DND-41 (cell line): ENCODE results near the gene DDX56.
A peak's percentile ranks its signal among the peaks of the same experiment; 100 is the strongest.

Experiments
- ATAC-seq: fragments of 200-7000 bp; cut with Tn5 transposase; 3 replicates; pipeline ENCODE4 v1.9.1; 2021; ENCODE audit warnings: low read depth; ENCODE audit not compliant: insufficient read depth
- DNase-seq: peaks from one replicate; pipeline ENCODE4 v3.0.0-alpha.2; 2020
- H2AFZ ChIP-seq: 2 replicates; pipeline ENCODE4 v1.6.0; 2012; ENCODE audit warnings: low read depth, low read length
- H3K27ac ChIP-seq: 2 replicates; pipeline ENCODE4 v1.5.1; 2012; ENCODE audit warnings: low read length, inconsistent platforms
- H3K27me3 ChIP-seq: fragments of 200-600 bp; sonication (generic); 2 replicates; pipeline ENCODE4 v1.6.0; 2012; ENCODE audit warnings: low read length, mild to moderate bottlenecking, inconsistent platforms; ENCODE audit not compliant: insufficient read depth, poor library complexity
- H3K36me3 ChIP-seq: 2 replicates; pipeline ENCODE4 v1.5.1; 2012; ENCODE audit warnings: low read length, inconsistent platforms; ENCODE audit not compliant: insufficient read depth
- H3K4me1 ChIP-seq: 2 replicates; pipeline ENCODE4 v1.5.1; 2012; ENCODE audit warnings: mild to moderate bottlenecking, low read length; ENCODE audit not compliant: insufficient read depth
- H3K4me2 ChIP-seq: 2 replicates; pipeline ENCODE4 v1.6.0; 2012; ENCODE audit warnings: mild to moderate bottlenecking, moderate library complexity, low read length, inconsistent platforms; ENCODE audit not compliant: insufficient read depth
- H3K4me3 ChIP-seq, 2 experiments: fragments of 200-600 bp in 1 of 2; shearing (Covaris generic) in 1 of 2; 2 replicates each; pipeline ENCODE4 v1.5.1; 2012 to 2016; ENCODE audit warnings: inconsistent platforms in 2 of 2, low read length in 2 of 2, mild to moderate bottlenecking in 2 of 2, low read depth in 1 of 2, moderate library complexity in 1 of 2
- H3K79me2 ChIP-seq: 2 replicates; pipeline ENCODE4 v1.6.0; 2012; ENCODE audit warnings: low read length, inconsistent platforms; ENCODE audit not compliant: insufficient read depth
- H3K9ac ChIP-seq: 2 replicates; pipeline ENCODE4 v1.6.0; 2012; ENCODE audit warnings: low read depth, mild to moderate bottlenecking, inconsistent platforms, low read length, moderate library complexity
- H3K9me3 ChIP-seq: 2 replicates; pipeline ENCODE4 v1.5.1; 2012; ENCODE audit warnings: low read length, moderate library complexity, mild to moderate bottlenecking, inconsistent platforms; ENCODE audit not compliant: insufficient read depth, severe bottlenecking
- H4K20me1 ChIP-seq: 2 replicates; pipeline ENCODE4 v1.6.0; 2012; ENCODE audit warnings: low read length; ENCODE audit not compliant: insufficient read depth
- EZH2 ChIP-seq: IDR thresholded peaks from 3 replicates; pipeline ENCODE4 v1.6.1; 2012; ENCODE audit warnings: borderline replicate concordance, low read depth, mild to moderate bottlenecking, moderate library complexity, low read length, inconsistent platforms; ENCODE audit not compliant: severe bottlenecking
- TF ChIP-seq, protein P1 (sequence below): IDR thresholded peaks from 2 replicates; pipeline ENCODE4 v1.5.1; 2012; ENCODE audit warnings: borderline replicate concordance, low read length, moderate library complexity, mild to moderate bottlenecking; ENCODE audit not compliant: poor library complexity, severe bottlenecking; ENCODE audit errors: extremely low read depth

DDX56 gene

DNA sequence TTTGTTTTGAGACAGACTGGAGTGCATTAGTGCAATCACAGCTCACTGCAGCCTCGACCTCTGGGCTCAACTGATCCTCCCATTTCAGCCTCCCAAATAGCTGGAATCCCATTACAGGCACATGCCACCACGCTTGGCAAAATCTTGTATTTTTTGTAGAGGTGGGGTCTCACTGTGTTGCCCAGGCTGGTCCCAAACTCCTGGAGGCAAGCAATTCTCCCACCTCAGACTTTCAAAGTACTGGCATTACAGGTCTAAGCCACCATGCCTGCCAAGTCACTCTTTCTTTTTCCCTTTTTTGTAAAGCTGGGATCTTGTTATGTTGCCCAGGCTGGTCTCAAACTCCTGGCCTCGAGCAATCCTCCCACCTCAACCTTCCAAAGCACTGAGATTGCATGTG is 24.3 kb downstream of the DDX56 start:
- DNase-seq (no peak), ATAC-seq (no peak)
- Histone ChIP-seq H3K27ac (no peak overlapping the region), H3K36me3 (no peaks in the 10 kb centered on the region), H3K4me1 (no peaks in the 10 kb centered on the region), H3K9me3 (no peaks in the 10 kb centered on the region), H3K4me2 (no peak overlapping the region), H4K20me1 (no peaks in the 10 kb centered on the region), H3K4me3 (no peak overlapping the region), H3K79me2 (no peaks in the 10 kb centered on the region), H2AFZ (no peak overlapping the region), H3K9ac (no peak overlapping the region), H3K27me3 (peaks cover 10% of the 10 kb centered on the region)
- TF ChIP-seq, protein P1, sequence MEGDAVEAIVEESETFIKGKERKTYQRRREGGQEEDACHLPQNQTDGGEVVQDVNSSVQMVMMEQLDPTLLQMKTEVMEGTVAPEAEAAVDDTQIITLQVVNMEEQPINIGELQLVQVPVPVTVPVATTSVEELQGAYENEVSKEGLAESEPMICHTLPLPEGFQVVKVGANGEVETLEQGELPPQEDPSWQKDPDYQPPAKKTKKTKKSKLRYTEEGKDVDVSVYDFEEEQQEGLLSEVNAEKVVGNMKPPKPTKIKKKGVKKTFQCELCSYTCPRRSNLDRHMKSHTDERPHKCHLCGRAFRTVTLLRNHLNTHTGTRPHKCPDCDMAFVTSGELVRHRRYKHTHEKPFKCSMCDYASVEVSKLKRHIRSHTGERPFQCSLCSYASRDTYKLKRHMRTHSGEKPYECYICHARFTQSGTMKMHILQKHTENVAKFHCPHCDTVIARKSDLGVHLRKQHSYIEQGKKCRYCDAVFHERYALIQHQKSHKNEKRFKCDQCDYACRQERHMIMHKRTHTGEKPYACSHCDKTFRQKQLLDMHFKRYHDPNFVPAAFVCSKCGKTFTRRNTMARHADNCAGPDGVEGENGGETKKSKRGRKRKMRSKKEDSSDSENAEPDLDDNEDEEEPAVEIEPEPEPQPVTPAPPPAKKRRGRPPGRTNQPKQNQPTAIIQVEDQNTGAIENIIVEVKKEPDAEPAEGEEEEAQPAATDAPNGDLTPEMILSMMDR, result no peak
- TF ChIP-seq EZH2, result no peak

DNA sequence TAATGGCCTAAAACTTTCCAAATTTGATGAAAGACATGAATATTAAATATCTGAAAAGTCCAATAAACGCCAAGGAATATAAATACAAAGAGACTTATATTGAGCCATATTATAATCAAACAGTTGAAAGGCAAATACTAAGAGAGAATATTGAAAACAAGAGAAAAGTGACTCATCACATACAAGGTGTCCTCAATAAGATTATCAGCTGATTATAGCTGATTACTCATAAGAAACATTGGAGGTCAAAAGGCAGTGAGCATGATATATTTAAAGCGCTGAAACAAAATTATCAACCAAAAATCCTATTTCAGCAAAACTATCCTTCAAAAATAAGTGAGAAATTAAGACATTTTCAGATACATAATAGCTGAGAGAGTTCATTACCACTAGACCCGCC is 24.8 kb downstream of the DDX56 start:
- ATAC-seq (no peak), DNase-seq (no peak)
- no peak overlapping the region for H3K9ac ChIP-seq
- H3K27me3 ChIP-seq, result peaks cover 10% of the 10 kb centered on the region
- H3K9me3 ChIP-seq, result no peaks in the 10 kb centered on the region
- H2AFZ ChIP-seq, result no peak overlapping the region
- no peak overlapping the region for H3K4me3 ChIP-seq
- H3K4me2 ChIP-seq, result no peak overlapping the region
- no peaks in the 10 kb centered on the region for H3K36me3 ChIP-seq
- no peaks in the 10 kb centered on the region for H3K79me2 ChIP-seq
- H3K4me1 ChIP-seq, result no peaks in the 10 kb centered on the region
- no peaks in the 10 kb centered on the region for H4K20me1 ChIP-seq
- no peak overlapping the region for H3K27ac ChIP-seq
- TF ChIP-seq, protein P1, result no peak
- no peak for TF ChIP-seq EZH2

DNA sequence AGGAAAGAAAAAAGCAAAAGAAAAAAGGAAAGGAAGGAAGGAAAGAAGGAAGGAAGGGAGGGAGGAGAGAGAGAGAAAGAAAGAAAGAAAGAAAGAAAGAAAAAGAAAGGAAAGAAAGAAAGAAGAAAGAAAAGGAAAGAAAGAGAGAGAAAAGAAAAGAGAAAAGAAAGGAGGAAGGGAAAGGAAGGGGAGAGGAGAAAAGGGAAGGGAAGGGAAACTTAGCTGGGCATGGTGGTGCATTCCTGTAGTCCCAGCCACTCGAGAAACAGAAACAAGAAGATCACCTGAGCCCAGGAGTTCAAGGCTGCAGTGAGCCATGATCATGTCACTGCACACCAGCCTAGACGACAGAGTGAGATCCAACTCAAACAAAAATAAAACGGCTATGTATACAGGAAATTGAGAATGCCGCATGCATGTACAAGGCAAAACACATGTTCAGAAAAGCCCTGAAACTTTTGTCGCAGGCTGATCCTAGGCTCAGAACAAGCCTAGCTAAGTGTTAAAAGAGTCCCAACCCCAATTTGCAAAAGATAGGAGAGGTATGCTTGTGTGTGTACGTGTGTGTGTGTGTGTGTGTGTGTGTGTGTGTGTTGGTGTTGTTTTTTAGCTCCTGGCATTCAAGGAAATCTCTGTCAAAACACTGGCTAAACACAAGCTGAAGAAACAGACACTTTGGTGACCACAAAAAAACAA is 26.0 kb downstream of the DDX56 start:
- H3K4me1 ChIP-seq, result no peaks in the 10 kb centered on the region
- no peaks in the 10 kb centered on the region for H4K20me1 ChIP-seq
- H3K9me3 ChIP-seq, result no peaks in the 10 kb centered on the region
- no peak overlapping the region for H2AFZ ChIP-seq
- ATAC-seq (0 out of 3 replicates have a peak, but pooled peaks have one; percentile 19), DNase-seq (no peak)
- H3K27me3 ChIP-seq, result peaks cover 10% of the 10 kb centered on the region
- TF ChIP-seq, protein P1, result no peak
- no peak for TF ChIP-seq EZH2
- H3K27ac ChIP-seq, result no peak overlapping the region
- H3K79me2 ChIP-seq, result no peaks in the 10 kb centered on the region
- H3K4me3 ChIP-seq, result no peak overlapping the region
- no peaks in the 10 kb centered on the region for H3K36me3 ChIP-seq
- no peak overlapping the region for H3K4me2 ChIP-seq
- no peak overlapping the region for H3K9ac ChIP-seq
